ENCODE data around the gene CALHM2. TPM values are rescaled to one million over a fixed set of nuclear protein-coding genes. Genes with fewer than 3 reads are reported as not detected.
"Not testable (repeated sequence)": the region's sequence is repeated elsewhere in the genome, so short reads cannot be mapped to it uniquely, and the experiment has no call there.

CALHM2 gene
- total RNA-seq, 1 donor from 2014 or later: 1.9 TPM

DNA sequence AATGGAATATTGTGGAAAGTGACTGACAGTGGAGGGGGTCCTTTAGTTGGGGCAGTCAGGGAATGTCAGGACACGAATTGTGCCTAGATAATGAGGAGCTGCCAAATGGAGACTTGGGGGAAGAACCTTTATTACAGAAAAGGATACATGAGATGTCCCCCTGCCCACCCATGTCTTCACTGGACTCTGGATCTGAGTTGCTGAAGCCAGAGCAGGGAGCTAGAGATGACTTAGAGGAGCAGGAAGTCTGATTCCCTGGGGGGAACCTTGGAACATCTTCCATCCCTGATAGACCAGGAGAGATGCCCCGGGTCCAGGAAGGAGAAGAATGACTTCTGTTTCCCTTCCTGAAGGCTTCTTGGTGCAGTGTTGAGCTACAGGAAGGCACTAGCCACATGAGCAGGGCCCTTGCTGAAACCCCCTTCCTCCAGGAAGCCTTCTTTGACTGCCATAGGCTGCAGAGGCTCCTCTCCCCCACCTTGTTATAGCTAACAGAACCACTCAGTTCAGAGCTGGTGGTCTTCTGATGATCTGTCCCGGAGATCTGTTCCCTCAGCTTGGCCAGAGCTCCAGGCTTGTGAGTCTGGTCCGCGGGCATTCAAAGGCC is 40.6 kb upstream of the CALHM2 start:
- Mint-ChIP-seq H3K4me3 (ENCODE audit: unreplicated experiment) (peak overlapping the region; percentile 75), H3K9me3 (ENCODE audit: unreplicated experiment) (no peaks in the 10 kb centered on the region), H3K4me1 (ENCODE audit: unreplicated experiment) (peaks cover 31% of the 10 kb centered on the region), H3K27me3 (ENCODE audit: unreplicated experiment) (peaks cover 20% of the 10 kb centered on the region), H3K36me3 (ENCODE audit: unreplicated experiment) (no peaks in the 10 kb centered on the region), H3K27ac (ENCODE audit: unreplicated experiment) (peak overlapping the region; percentile 90)
- TF ChIP-seq, protein P1, sequence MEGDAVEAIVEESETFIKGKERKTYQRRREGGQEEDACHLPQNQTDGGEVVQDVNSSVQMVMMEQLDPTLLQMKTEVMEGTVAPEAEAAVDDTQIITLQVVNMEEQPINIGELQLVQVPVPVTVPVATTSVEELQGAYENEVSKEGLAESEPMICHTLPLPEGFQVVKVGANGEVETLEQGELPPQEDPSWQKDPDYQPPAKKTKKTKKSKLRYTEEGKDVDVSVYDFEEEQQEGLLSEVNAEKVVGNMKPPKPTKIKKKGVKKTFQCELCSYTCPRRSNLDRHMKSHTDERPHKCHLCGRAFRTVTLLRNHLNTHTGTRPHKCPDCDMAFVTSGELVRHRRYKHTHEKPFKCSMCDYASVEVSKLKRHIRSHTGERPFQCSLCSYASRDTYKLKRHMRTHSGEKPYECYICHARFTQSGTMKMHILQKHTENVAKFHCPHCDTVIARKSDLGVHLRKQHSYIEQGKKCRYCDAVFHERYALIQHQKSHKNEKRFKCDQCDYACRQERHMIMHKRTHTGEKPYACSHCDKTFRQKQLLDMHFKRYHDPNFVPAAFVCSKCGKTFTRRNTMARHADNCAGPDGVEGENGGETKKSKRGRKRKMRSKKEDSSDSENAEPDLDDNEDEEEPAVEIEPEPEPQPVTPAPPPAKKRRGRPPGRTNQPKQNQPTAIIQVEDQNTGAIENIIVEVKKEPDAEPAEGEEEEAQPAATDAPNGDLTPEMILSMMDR (IDR thresholded peaks at IDR 0.05): no peak
- no peak for DNase-seq (ENCODE audit: extremely low spot score, unreplicated experiment)

DNA sequence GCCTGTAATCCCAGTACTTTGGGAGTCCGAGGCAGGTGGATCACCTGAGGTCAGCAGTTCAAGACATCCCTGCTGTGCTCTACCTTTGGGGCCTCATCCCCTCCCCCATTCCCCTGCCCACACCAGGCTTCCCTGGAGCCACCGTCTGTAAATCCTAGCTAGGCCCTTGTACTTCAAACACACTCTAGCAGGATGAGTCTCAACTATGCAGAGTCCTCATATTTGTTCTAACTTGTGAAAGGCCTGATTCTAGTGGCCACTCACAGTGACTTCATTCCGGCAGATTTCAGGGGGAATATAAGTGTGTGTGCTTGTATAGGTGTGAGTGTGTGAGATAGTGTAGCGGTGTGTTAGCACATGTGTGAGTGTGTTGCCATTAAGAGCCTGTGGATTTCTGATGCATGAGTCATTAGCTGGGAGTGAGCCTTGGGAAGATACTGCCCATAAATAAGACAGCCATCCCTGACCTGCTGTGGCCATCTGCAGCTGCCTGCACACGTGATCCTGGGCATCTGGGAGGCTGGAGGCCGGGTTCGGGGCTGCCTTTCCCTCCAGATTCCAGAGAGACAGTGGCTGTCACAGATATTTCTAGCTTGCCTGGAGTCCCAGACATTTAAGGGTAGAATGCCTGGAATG is 39.7 kb upstream of the CALHM2 start:
- TF ChIP-seq, protein P1 (IDR thresholded peaks at IDR 0.05): no peak
- Mint-ChIP-seq H3K9me3 (ENCODE audit: unreplicated experiment) (no peaks in the 10 kb centered on the region), H3K4me3 (ENCODE audit: unreplicated experiment) (peak overlapping the region; percentile 75), H3K36me3 (ENCODE audit: unreplicated experiment) (no peaks in the 10 kb centered on the region), H3K27ac (ENCODE audit: unreplicated experiment) (peak overlapping the region; percentile 90), H3K4me1 (ENCODE audit: unreplicated experiment) (peaks cover 31% of the 10 kb centered on the region), H3K27me3 (ENCODE audit: unreplicated experiment) (peaks cover 11% of the 10 kb centered on the region)
- no peak for DNase-seq (ENCODE audit: extremely low spot score, unreplicated experiment)

DNA sequence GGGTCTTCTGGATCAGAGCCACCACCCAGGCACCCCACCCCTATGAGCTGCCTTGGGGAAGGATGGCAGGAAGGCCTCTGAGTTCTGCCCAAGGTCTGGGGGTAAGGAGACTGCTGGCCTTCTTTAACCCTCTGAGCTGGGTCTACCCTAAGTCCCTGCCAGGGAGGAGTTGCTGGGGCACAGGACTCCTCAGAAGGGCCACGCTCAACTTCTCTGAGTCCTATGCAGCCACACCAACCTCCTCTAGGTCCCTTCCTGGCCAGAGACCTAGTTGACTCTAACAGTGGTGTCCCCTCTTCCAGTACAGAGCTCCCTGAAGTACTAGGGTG is 38.8 kb upstream of the CALHM2 start:
- H3K4me1 Mint-ChIP-seq (ENCODE audit: unreplicated experiment): peaks cover 31% of the 10 kb centered on the region
- no peaks in the 10 kb centered on the region for H3K36me3 Mint-ChIP-seq (ENCODE audit: unreplicated experiment)
- no peaks in the 10 kb centered on the region for H3K9me3 Mint-ChIP-seq (ENCODE audit: unreplicated experiment)
- no peak overlapping the region for H3K4me3 Mint-ChIP-seq (ENCODE audit: unreplicated experiment)
- TF ChIP-seq, protein P1 (IDR thresholded peaks at IDR 0.05): no peak
- no peak for DNase-seq (ENCODE audit: extremely low spot score, unreplicated experiment)
- H3K27ac Mint-ChIP-seq (ENCODE audit: unreplicated experiment): no peak overlapping the region
- peaks cover 9% of the 10 kb centered on the region for H3K27me3 Mint-ChIP-seq (ENCODE audit: unreplicated experiment)

DNA sequence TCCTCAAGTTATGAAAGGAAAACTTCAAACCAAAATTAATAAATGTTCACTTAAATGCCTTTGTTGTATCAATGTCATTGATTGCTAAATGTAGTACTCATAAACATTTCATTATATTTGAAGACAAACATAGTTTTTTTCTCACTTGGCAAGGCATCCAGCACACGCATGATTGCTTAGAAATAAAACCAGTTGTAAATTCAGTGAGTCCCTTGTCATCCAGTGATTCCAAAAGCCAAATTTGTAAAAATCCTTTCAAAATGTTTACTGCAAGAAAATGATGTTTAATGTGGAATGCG is 35.2 kb upstream of the CALHM2 start:
- H3K4me3 Mint-ChIP-seq (ENCODE audit: unreplicated experiment): no peak overlapping the region
- H3K27me3 Mint-ChIP-seq (ENCODE audit: unreplicated experiment): no peaks in the 10 kb centered on the region
- TF ChIP-seq, protein P1 (IDR thresholded peaks at IDR 0.05): no peak
- no peaks in the 10 kb centered on the region for H3K36me3 Mint-ChIP-seq (ENCODE audit: unreplicated experiment)
- DNase-seq (ENCODE audit: extremely low spot score, unreplicated experiment): no peak
- H3K9me3 Mint-ChIP-seq (ENCODE audit: unreplicated experiment): no peaks in the 10 kb centered on the region
- no peak overlapping the region for H3K27ac Mint-ChIP-seq (ENCODE audit: unreplicated experiment)
- peaks cover 15% of the 10 kb centered on the region for H3K4me1 Mint-ChIP-seq (ENCODE audit: unreplicated experiment)

DNA sequence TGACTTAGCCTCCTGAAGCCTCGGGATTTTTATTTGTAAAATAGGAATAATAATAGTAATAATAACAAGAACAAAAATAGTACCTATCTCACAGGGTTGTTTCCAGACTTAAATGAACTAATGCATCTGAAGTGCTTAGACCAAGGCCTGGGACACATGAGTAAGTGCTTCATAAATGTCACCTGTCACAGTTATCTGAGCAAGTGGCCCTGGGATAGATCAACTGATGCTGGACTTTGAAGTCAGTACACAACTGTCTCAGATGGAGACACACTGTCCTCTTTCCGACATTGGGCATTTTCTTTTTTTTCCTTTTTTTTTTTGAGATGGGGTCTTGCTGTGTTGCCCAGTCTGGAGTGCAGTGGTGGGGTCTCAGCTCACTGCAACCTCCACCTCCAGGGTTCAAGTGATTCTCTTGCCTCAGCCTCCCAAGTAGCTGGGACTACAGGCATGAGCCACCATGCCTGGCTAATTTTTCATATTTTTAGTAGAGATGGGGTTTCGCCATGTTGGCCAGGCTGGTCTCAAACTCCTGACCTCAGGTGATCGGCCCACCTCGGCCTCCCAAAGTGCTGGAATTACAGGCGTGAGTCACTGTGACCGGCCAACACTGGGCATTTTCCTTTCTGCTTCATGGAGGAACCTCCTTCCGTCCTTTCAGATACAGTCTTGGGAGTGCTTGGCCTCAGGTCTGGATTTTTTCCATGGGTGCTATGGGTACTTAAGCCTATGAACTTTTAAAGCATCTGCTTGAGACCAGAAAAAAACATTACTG is 34.7 kb upstream of the CALHM2 start:
- H3K9me3 Mint-ChIP-seq (ENCODE audit: unreplicated experiment); H3K27me3 Mint-ChIP-seq (ENCODE audit: unreplicated experiment); H3K36me3 Mint-ChIP-seq (ENCODE audit: unreplicated experiment); H3K4me1 Mint-ChIP-seq (ENCODE audit: unreplicated experiment); DNase-seq (ENCODE audit: extremely low spot score, unreplicated experiment); H3K27ac Mint-ChIP-seq (ENCODE audit: unreplicated experiment); H3K4me3 Mint-ChIP-seq (ENCODE audit: unreplicated experiment): not testable (repeated sequence)

Measured in osteocyte (in vitro differentiated cells).